Coronary artery (tissue), 2 donors: Measurements from ENCODE around the gene GRK2.

Source experiments
- DNase-seq: peaks from one replicate; pipeline ENCODE4 v3.0.0-alpha.2; 2017; ENCODE audit warnings: low spot score
- H3K27ac ChIP-seq, 2 donors: fragments of 200-600 bp; sonication (generic); one replicate each; pipeline ENCODE4 v1.5.1; 2016 to 2019
- H3K4me3 ChIP-seq: fragments of 200-600 bp; sonication (generic); 2 replicates; pipeline ENCODE4 v1.5.1; 2016; ENCODE audit warnings: mild to moderate bottlenecking, moderate library complexity
- TF ChIP-seq, protein P1 (sequence below): fragments of 200-600 bp; sonication (generic); IDR thresholded peaks from one replicate; pipeline ENCODE4 v1.5.1; 2019; ENCODE audit warnings: antibody characterized with exemption

The GRK2 gene

GRCh38 chr11:67289651-67290479, 23.6 kb downstream of the GRK2 start:
- TF ChIP-seq, protein P1, sequence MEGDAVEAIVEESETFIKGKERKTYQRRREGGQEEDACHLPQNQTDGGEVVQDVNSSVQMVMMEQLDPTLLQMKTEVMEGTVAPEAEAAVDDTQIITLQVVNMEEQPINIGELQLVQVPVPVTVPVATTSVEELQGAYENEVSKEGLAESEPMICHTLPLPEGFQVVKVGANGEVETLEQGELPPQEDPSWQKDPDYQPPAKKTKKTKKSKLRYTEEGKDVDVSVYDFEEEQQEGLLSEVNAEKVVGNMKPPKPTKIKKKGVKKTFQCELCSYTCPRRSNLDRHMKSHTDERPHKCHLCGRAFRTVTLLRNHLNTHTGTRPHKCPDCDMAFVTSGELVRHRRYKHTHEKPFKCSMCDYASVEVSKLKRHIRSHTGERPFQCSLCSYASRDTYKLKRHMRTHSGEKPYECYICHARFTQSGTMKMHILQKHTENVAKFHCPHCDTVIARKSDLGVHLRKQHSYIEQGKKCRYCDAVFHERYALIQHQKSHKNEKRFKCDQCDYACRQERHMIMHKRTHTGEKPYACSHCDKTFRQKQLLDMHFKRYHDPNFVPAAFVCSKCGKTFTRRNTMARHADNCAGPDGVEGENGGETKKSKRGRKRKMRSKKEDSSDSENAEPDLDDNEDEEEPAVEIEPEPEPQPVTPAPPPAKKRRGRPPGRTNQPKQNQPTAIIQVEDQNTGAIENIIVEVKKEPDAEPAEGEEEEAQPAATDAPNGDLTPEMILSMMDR: no peak
- H3K4me3 ChIP-seq: peak overlapping the region; percentile 93
- peak overlapping the region; percentile 66 to 95 for H3K27ac ChIP-seq
- DNase-seq: no peak

DNA sequence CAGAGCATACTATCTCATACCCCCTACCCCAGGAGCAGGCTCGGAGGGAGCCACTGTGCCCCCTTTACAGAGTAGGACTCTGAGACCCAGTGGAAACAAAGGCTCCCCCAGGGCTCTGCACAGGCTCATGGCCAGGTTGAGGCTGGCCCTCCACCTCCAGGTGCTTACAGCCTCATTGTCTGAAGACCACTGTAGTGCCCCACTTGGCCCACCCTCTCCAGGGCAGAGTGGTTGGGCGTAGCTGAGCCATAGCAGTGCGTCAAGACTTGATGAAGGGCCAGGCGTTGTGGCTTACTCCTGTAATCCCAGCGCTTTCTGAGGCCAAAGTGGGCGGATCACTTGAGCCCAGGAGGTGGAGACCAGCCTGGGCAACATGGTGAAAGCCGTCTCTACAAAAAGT, 24.5 kb downstream of the GRK2 start:
- TF ChIP-seq, protein P1: no peak
- Histone ChIP-seq H3K27ac (peak overlapping the region in 1 of 2 donors; percentile 95), H3K4me3 (peak overlapping the region; percentile 93)
- DNase-seq: no peak

DNA sequence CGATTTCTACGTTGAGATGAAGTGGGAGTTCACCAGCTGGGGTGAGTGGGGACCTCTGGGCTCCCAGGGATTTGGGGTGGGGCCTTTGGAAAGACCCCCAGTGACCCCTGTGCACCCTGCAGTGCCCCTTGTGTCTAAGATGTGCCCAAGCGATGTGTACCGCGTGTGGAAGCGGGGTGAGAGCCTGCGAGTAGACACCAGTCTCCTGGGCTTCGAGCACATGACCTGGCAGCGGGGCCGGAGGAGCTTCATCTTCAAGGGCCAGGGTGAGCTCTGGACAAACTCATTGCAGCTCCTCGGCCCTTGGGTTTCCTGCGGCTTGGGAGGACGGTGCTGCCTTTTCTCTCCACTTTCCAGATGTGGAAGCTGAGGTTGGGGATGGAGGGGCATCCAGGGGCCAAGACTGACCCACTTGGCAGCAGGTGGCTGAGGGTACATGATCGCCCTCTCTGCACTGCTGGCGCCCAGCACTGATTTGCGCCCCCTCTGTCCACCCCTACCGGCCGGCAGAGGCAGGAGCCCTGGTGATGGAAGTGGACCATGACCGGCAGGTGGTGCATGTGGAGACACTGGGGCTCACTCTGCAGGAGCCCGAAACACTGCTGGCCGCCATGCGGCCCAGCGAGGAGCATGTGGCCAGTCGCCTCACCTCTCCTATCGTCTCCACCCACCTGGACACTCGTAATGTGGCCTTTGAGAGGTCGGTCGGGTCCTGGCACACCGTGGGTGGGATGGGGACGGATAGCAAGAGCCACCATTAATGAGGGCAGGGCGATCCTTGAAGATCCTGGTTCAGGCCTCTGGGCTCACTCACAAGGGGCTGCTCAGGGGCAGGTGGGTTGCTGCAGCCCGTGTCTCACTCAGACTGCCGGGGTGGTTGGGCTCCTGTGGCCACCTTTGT, 25.5 kb downstream of the GRK2 start:
- Histone ChIP-seq H3K4me3 (no peak overlapping the region), H3K27ac (no peak overlapping the region)
- no peak for DNase-seq
- TF ChIP-seq, protein P1: no peak

DNA sequence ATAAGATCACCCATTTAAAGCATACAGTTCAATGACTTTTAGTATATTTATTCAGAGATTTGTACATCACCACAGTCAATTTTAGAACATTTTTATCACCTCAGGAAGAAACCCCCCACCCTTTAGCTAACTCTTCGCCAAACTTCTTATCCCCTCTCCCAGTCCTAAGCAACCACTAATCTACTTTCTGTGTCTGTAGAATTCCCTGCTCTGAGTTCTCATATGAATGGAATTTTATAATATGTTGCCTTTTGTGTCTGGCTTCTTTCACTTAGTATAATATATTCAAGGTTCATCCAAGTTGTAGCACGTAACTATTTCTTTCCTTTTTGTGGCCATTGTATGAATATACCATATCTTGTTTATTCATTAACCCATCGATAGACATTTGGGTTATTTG, 26.4 kb downstream of the GRK2 start:
- TF ChIP-seq, protein P1: no peak
- no peak for DNase-seq
- no peak overlapping the region for H3K4me3 ChIP-seq
- H3K27ac ChIP-seq: no peak overlapping the region

GRCh38 chr11:67293090-67293489, 26.8 kb downstream of the GRK2 start:
- DNase-seq: no peak
- H3K4me3 ChIP-seq: no peak overlapping the region
- H3K27ac ChIP-seq: no peak overlapping the region
- TF ChIP-seq, protein P1: no peak

GRCh38 chr11:67295846-67296245, 29.6 kb downstream of the GRK2 start:
- TF ChIP-seq, protein P1: no peak
- no peak overlapping the region for H3K4me3 ChIP-seq
- DNase-seq: no peak
- H3K27ac ChIP-seq: no peak overlapping the region
